T1000 (cell line): ENCODE results near the gene SPTAN1.
"Not testable (repeated sequence)": the region's sequence is repeated elsewhere in the genome, so short reads cannot be mapped to it uniquely, and the experiment has no call there.

Source experiments
- DNase-seq: peaks from one replicate; lab custom pipeline; 2025; ENCODE audit warnings: mixed read lengths; lab: John Stamatoyannopoulos, UW

SPTAN1 gene

GRCh38 chr9:128552744-128553440, 505 bp downstream of the SPTAN1 start:
- DNase-seq = no peak

DNA sequence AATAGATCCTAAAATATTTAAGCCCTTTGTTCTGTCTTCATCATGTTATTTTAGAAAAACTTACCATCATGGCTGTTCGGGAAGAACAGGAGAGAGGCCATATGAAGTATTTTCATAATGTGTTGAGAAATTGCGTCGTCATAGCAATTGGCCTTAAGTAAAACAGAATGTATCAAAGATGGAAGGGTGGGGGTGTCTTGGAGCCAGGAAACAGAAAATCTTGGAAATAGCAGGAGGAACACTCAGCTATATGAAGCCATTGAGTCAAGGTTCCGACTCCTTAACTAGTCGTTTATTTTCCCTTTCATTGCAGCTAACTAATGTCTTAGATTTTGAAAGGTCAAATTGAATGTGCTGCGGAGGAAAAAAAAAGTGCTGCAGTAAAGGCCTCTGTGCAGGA, 1.3 kb downstream of the SPTAN1 start:
- no peak for DNase-seq

GRCh38 chr9:128554155-128554862, 1.9 kb downstream of the SPTAN1 start:
- DNase-seq = peak; percentile 34

- no peak for DNase-seq
Measured at GRCh38 chr9:128555180-128555721, 2.9 kb downstream of the SPTAN1 start.

DNA sequence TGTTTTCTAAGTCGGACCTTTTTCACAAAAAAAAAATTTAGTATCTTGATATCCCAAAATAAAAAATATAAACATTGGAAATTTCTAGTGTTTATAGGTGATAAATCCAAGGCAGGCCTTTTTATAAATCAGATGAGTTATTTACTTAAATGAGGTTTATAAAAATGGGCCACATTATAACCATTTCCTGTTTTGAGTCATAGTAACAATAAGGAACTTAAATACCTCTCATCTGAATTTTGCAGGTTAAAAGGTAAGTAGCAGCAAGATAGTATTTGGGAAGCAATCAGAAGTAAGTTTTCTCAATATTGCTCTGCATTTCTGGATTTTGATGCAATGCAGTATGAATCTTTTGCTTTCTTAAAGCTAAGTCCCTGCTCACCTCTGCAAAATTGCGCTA, 3.9 kb downstream of the SPTAN1 start:
- DNase-seq = no peak

DNA sequence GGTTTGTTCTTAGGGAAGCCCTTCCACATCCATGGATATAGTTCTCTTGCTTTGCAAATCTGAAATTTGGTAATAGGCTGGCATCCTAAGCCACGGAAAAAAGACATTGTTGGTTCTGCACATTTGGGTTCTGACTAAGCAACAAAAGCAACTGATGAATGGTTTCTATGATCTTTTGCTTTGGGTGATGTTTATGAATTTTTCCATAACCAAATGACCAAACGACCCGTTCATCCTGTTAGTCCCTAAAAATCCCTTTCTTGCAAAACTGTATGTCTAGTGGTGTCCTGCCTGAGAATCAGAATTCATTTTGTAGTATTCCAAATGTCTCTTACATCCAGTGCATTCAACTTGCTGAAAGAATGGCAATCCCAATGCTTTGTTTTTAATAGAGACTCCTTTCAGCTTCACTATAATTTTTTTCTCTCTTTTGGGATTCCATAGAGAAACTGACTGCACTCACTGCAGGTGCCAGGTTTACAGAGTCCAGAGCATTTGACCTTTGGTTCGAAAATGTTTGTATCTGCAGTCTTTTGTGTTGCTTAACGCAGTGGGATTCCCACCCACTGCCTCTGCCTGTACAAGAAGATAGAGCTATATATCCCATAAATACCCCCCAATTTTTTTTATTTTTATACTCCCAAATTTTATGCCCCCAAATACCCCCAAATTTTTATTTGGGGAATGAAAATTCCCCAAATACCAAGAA, 4.7 kb downstream of the SPTAN1 start:
- no peak for DNase-seq

- peak; percentile 57 for DNase-seq
Measured at GRCh38 chr9:128558431-128559310, 6.3 kb downstream of the SPTAN1 start.

DNA sequence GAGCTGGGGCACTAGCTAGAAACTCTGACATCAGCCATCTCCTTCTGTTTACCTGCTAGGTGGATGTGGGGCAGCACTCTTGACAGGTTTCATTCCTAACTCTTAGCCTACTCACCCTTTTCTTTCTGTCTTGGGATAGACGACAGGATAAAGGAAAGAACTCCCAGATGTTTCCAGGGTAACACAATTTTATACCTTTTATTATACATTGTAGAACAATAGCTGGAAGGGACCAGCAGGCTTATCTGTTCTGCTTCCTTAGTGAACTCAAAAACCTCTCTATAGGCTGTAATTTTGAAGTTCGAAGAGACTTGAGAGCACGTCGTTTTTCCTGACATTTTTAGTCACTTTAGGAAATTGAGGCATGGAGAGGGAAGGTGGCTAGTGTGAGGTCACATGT, 13.2 kb downstream of the SPTAN1 start:
- no peak for DNase-seq

- DNase-seq = no peak
Measured at GRCh38 chr9:128568470-128569078, 16.2 kb downstream of the SPTAN1 start.

GRCh38 chr9:128575469-128575868, 23.1 kb downstream of the SPTAN1 start:
- DNase-seq = no peak

DNA sequence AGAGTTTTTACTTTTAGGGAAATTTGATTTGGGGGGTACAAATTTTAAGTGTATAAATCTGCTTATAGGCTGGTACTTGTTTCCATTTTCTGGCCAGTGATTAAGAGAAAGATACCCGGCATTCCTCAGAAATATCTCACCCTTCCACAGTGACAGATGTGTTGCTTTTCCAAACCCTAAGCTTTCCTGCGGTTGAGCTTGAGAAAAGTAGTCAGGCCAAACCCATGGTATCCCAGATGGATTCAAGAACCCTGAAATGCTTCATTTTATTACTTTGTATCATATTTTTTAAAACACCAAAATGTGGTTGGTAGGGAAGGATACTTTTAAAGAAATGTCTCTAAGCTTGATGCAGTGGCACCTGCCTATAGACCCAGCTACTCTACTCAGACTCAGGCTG, 23.5 kb downstream of the SPTAN1 start:
- no peak for DNase-seq

DNA sequence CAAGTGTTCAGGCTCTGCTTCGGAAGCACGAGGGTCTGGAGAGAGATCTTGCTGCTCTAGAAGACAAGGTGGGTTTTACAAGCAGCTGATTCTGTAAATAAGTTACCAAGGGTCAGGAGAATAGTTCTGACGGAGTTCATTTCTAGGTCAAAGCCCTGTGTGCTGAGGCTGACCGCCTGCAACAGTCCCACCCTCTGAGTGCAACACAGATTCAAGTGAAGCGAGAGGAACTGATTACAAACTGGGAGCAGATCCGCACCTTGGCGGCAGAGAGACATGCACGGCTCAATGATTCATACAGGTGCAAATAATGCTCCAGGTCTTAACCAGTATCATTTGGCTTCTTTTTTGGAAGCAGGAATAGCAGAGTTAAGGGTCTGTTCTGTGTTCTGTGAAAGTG, 24.8 kb downstream of the SPTAN1 start:
- no peak for DNase-seq

DNA sequence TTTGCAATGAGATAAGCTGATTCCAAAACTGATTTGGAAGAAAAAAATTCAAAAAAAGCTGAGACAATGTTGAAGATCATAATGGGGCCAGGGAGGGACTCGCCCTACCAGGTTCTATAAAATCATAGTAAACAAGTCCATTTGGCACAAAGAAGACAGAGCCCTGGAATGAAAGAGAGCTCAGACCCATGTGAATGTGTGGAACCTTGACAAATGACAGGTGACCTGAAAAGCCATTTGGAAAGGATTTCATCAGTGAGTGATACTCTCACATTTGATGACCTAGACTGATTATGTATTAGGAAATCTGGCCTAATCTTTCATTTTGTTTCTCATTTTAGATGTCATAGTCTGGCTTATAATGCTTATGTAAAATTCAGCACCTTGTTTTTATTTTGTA, 26.8 kb downstream of the SPTAN1 start:
- DNase-seq = no peak

GRCh38 chr9:128580731-128581130, 28.3 kb downstream of the SPTAN1 start:
- DNase-seq = no peak

- not testable (repeated sequence) for DNase-seq
Measured at GRCh38 chr9:128585155-128585554, 32.8 kb downstream of the SPTAN1 start.

- DNase-seq = not testable (repeated sequence)
Measured at GRCh38 chr9:128586934-128587333, 34.5 kb downstream of the SPTAN1 start.

- no peak for DNase-seq
Measured at GRCh38 chr9:128587453-128587852, 35.1 kb downstream of the SPTAN1 start.

- DNase-seq = no peak
Measured at GRCh38 chr9:128588581-128589233, 36.3 kb downstream of the SPTAN1 start.

- no peak for DNase-seq
Measured at GRCh38 chr9:128593039-128593438, 40.7 kb downstream of the SPTAN1 start.

DNA sequence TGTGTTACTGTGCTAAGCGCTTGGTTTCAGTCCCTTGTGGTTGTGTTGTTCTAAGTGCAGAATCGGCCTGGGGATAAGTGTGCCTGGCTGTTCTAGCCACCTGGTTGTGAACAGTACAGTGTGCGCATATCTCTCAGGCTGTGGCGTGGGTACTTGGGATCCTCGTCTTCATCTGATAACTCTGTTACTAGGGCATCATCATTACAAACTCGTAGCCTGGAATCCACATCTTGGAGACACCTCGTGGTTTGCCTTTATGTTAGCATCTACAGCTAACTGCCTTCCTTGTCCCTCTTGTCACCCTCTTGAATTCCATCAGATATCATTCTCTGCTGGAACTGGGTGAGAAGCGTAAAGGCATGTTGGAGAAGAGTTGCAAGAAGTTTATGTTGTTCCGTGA, 41.5 kb downstream of the SPTAN1 start:
- no peak for DNase-seq

DNA sequence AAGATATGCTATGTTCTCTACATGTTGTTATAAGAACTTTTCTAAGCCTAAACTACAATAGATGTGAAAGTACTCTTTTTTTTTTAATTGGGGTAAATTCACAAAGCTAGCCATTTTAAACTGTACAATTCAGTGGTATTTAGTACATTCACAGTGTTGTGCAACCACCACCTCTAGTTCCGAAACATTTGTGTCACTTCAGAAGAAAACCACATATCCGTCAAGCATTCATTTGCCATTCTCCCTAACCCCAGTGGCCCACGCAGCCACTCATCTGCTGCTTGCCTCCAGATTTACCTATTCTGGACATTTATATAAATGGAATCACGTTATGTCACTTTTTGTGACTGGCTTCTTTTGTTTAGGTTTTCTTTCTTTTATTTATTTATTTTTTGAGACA, 43.1 kb downstream of the SPTAN1 start:
- DNase-seq = no peak
